Naive thymus-derived CD4-positive, alpha-beta T cell (primary cell): Measurements from ENCODE around the gene KCNK10. TPM values are rescaled to one million over a fixed set of nuclear protein-coding genes. Genes with fewer than 3 reads are reported as not detected.

Source experiments
- ATAC-seq: fragments of 150-1000 bp; cut with Tn5 transposase; 2 replicates; pipeline ENCODE4 v1.10.0; 2021; ENCODE audit warnings: mild to moderate bottlenecking, moderate library complexity
- CTCF ChIA-PET: fragments of 350-600 bp; sonication (Branson Sonifier 250); formaldehyde crosslinking; loops from one replicate; lab custom pipeline; 2021; ENCODE audit warnings: antibody characterized with exemption; lab: Charles Lee
- POLR2A ChIA-PET: fragments of 350-600 bp; sonication (Branson Sonifier 250); formaldehyde crosslinking; loops from one replicate; lab custom pipeline; 2021; ENCODE audit warnings: antibody characterized with exemption, inconsistent platforms; lab: Charles Lee
- DNase-seq, 9 donors: peaks; one replicate each; pipeline versions ENCODE4 v3.0.0 to v3.0.0-alpha.2; 2020 to 2022; ENCODE audit warnings: mixed read lengths in 1 of 9
- H3K27ac ChIP-seq: one replicate; pipeline ENCODE4 v1.7.0; 2013; ENCODE audit warnings: mild to moderate bottlenecking, low read depth, low read length, moderate library complexity
- H3K27me3 ChIP-seq, 2 donors: one replicate each; pipeline ENCODE4 v1.7.0; 2013; ENCODE audit warnings: low read length in 2 of 2, mild to moderate bottlenecking in 2 of 2, moderate library complexity in 2 of 2; ENCODE audit not compliant: control insufficient read depth in 2 of 2, insufficient read depth in 2 of 2
- H3K36me3 ChIP-seq, 3 experiments: 1 replicate in 2 of 3; 2 replicates in 1 of 3; pipeline ENCODE4 v1.7.0; 2013; ENCODE audit warnings: low read length in 3 of 3, mild to moderate bottlenecking in 3 of 3, moderate library complexity in 1 of 3; ENCODE audit not compliant: insufficient read depth in 3 of 3, control insufficient read depth in 2 of 3
- H3K4me1 ChIP-seq, 2 donors: one replicate each; pipeline ENCODE4 v1.7.0; 2013; ENCODE audit warnings: low read length in 2 of 2, mild to moderate bottlenecking in 2 of 2, moderate library complexity in 1 of 2; ENCODE audit not compliant: control insufficient read depth in 2 of 2, insufficient read depth in 2 of 2
- H3K4me3 ChIP-seq: 2 replicates; pipeline ENCODE4 v1.7.0; 2013; ENCODE audit warnings: mild to moderate bottlenecking, low read length
- H3K9me3 ChIP-seq, 3 experiments: 1 replicate in 2 of 3; 2 replicates in 1 of 3; pipeline ENCODE4 v1.7.0; 2013; ENCODE audit warnings: low read length in 3 of 3; ENCODE audit not compliant: control insufficient read depth in 2 of 3
- H3K27ac Mint-ChIP-seq, 9 donors: one replicate each; pipeline ENCODE4 v1.8.0; 2020 to 2022; ENCODE audit warnings: mixed read lengths in 9 of 9, mild to moderate bottlenecking in 8 of 9, moderate library complexity in 5 of 9, inconsistent platforms in 2 of 9
- H3K27me3 Mint-ChIP-seq, 5 donors: one replicate each; pipeline ENCODE4 v1.8.0; 2021 to 2022; ENCODE audit warnings: mixed read lengths in 5 of 5, mild to moderate bottlenecking in 1 of 5
- H3K36me3 Mint-ChIP-seq, 5 donors: one replicate each; pipeline ENCODE4 v1.8.0; 2020 to 2022; ENCODE audit warnings: mixed read lengths in 5 of 5, mild to moderate bottlenecking in 3 of 5, inconsistent platforms in 1 of 5
- H3K4me1 Mint-ChIP-seq, 7 donors: one replicate each; pipeline ENCODE4 v1.8.0; 2020 to 2022; ENCODE audit warnings: mixed read lengths in 7 of 7, mild to moderate bottlenecking in 3 of 7, inconsistent platforms in 1 of 7
- H3K4me3 Mint-ChIP-seq, 10 donors: one replicate each; pipeline ENCODE4 v1.8.0; 2020 to 2022; ENCODE audit warnings: mild to moderate bottlenecking in 10 of 10, mixed read lengths in 10 of 10, moderate library complexity in 6 of 10, inconsistent platforms in 2 of 10
- H3K9me3 Mint-ChIP-seq, 11 donors: one replicate each; pipeline ENCODE4 v1.8.0; 2020 to 2022; ENCODE audit warnings: mixed read lengths in 11 of 11, mild to moderate bottlenecking in 4 of 11, inconsistent platforms in 1 of 11, moderate library complexity in 1 of 11
- intact Hi-C, 2 donors: fragments of 100-400 bp; cut with micrococcal nuclease; formaldehyde crosslinking; loops; one replicate each; pipeline ENCODE4 v1.15.1; 2023
- polyA plus RNA-seq, 2 donors: library from polyadenylated mRNA; unstranded; fragments of 300-500 nt; fragmentation: Illumina TruSeq; gene quantifications; one replicate each; pipeline ENCODE4 v1.2.3, GENCODE V29; 2021
- total RNA-seq, 6 experiments: library from RNA in 5 of 6; stranded (reverse) in 5 of 6; gene quantifications; 1 replicate in 5 of 6; 2 replicates in 1 of 6; pipeline ENCODE4 v1.2.3 and lab custom pipeline; 2021 to 2026

Gene KCNK10
- total and polyA plus RNA-seq, 7 experiments from 2014 or later = 0.10 to 0.21 TPM; not detected in 5

DNA sequence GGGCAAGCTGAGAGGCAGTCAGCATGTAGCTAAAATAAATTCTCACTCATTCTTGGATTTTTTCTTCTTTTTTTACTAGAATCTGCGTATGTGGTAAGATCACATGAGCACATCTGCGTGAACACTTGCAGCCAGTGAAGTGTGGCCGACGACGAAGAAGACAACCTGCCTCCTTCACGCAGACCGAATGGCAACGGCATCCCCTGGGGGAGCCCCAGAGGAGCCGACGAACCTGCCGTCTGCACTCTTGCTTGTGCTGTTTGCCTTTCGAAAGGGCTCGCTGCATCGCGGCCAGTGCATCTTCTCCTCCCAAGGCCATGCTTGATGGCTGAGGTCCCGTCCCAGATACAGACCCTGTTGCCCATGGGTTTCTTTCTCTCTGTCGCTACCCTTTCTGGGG, 113.8 kb downstream of the KCNK10 start:
- Mint-ChIP-seq H3K9me3 (peaks cover 0 to 1% (median 0%) of the 10 kb centered on the region in 11 donors), H3K27ac (no peak overlapping the region), H3K4me3 (no peak overlapping the region), H3K36me3 (no peaks in the 10 kb centered on the region), H3K27me3 (peaks cover 0 to 47% (median 37%) of the 10 kb centered on the region in 5 donors), H3K4me1 (no peaks in the 10 kb centered on the region)
- no peak for ATAC-seq
- no peaks in the 10 kb centered on the region for H3K9me3 ChIP-seq
- POLR2A ChIA-PET = no interaction called here
- intact Hi-C loops = no loop called here
- CTCF ChIA-PET = no interaction called here
- H3K27me3 ChIP-seq = no peaks in the 10 kb centered on the region
- DNase-seq = no peak
- no peaks in the 10 kb centered on the region for H3K36me3 ChIP-seq
- H3K27ac ChIP-seq = no peak overlapping the region
- no peak overlapping the region for H3K4me3 ChIP-seq
- no peaks in the 10 kb centered on the region for H3K4me1 ChIP-seq

DNA sequence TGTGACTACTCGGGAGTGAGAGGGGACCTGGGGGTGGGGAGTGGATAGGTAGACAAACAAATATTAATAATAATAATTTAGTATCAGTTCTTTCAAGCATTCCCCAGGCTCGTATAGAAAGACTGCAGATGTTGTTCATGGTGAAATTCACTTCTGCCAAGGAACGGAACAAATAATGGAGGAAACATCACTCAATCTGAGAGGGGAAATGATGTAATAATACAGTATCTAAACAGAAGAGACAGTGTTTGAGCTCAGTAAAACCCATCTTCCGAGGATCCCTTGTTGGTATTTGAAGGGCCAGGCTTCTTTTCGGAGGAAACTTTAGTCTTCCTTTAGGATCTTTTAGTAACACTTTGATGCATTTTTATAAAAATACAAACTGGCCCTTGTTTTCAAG, 114.2 kb downstream of the KCNK10 start:
- H3K36me3 ChIP-seq = no peaks in the 10 kb centered on the region
- CTCF ChIA-PET = no interaction called here
- Mint-ChIP-seq H3K27ac (no peak overlapping the region), H3K27me3 (peaks cover 0 to 47% (median 39%) of the 10 kb centered on the region in 5 donors), H3K4me3 (no peak overlapping the region), H3K36me3 (no peaks in the 10 kb centered on the region), H3K9me3 (no peaks in the 10 kb centered on the region), H3K4me1 (no peaks in the 10 kb centered on the region)
- H3K4me3 ChIP-seq = no peak overlapping the region
- no peaks in the 10 kb centered on the region for H3K9me3 ChIP-seq
- no peaks in the 10 kb centered on the region for H3K4me1 ChIP-seq
- DNase-seq = no peak
- no peak overlapping the region for H3K27ac ChIP-seq
- ATAC-seq = no peak
- intact Hi-C loops = no loop called here
- no peaks in the 10 kb centered on the region for H3K27me3 ChIP-seq
- POLR2A ChIA-PET = no interaction called here

- POLR2A ChIA-PET = no interaction called here
- Mint-ChIP-seq H3K4me1 (no peaks in the 10 kb centered on the region), H3K36me3 (no peaks in the 10 kb centered on the region), H3K27me3 (peaks cover 0 to 45% (median 37%) of the 10 kb centered on the region in 5 donors), H3K9me3 (no peaks in the 10 kb centered on the region), H3K27ac (no peak overlapping the region), H3K4me3 (no peak overlapping the region)
- intact Hi-C loops = no loop called here
- H3K4me1 ChIP-seq = no peaks in the 10 kb centered on the region
- CTCF ChIA-PET = no interaction called here
- no peak overlapping the region for H3K4me3 ChIP-seq
- H3K27ac ChIP-seq = no peak overlapping the region
- DNase-seq (no peak), ATAC-seq (no peak)
- H3K36me3 ChIP-seq = no peaks in the 10 kb centered on the region
- H3K27me3 ChIP-seq = no peaks in the 10 kb centered on the region
- H3K9me3 ChIP-seq = no peaks in the 10 kb centered on the region
Measured at GRCh38 chr14:88204221-88204620, 118.8 kb downstream of the KCNK10 start.

DNA sequence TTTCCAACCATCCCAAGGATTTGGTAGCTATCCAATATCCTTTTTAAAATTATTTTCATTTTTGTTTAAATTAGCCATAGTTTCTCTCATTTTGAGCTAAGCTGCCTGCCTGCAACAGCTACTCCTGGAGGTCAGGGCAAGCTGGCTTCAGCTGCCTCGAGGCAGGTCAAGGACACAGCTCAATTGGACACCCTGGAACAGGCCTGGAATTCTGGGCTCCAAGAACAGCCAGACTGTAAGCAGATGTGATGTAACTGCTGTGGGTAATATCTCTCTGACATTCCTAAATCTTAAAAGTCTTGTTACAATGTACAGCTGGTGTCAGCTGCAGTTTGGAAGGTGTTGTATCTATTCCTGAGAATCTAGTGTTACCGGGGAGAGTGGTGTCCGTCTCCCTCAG, 119.8 kb downstream of the KCNK10 start:
- Mint-ChIP-seq H3K4me1 (no peaks in the 10 kb centered on the region), H3K4me3 (no peak overlapping the region), H3K36me3 (no peaks in the 10 kb centered on the region), H3K27ac (no peak overlapping the region), H3K9me3 (no peaks in the 10 kb centered on the region), H3K27me3 (peaks cover 0 to 40% (median 34%) of the 10 kb centered on the region in 5 donors)
- ATAC-seq (no peak), DNase-seq (no peak)
- H3K36me3 ChIP-seq = no peaks in the 10 kb centered on the region
- no peaks in the 10 kb centered on the region for H3K4me1 ChIP-seq
- intact Hi-C loops = no loop called here
- H3K27me3 ChIP-seq = no peaks in the 10 kb centered on the region
- ChIA-PET CTCF (no interaction called here), POLR2A (no interaction called here)
- H3K4me3 ChIP-seq = no peak overlapping the region
- no peaks in the 10 kb centered on the region for H3K9me3 ChIP-seq
- H3K27ac ChIP-seq = no peak overlapping the region

- Mint-ChIP-seq H3K27ac (no peak overlapping the region), H3K9me3 (no peaks in the 10 kb centered on the region), H3K27me3 (peaks cover 0 to 43% (median 29%) of the 10 kb centered on the region in 5 donors), H3K4me3 (no peak overlapping the region), H3K4me1 (no peaks in the 10 kb centered on the region), H3K36me3 (no peaks in the 10 kb centered on the region)
- Histone ChIP-seq H3K36me3 (no peaks in the 10 kb centered on the region), H3K9me3 (no peaks in the 10 kb centered on the region), H3K27me3 (no peaks in the 10 kb centered on the region), H3K4me1 (no peaks in the 10 kb centered on the region), H3K4me3 (no peak overlapping the region), H3K27ac (no peak overlapping the region)
- no peak for ATAC-seq
- ChIA-PET CTCF (no interaction called here), POLR2A (no interaction called here)
- intact Hi-C loops = no loop called here
- no peak for DNase-seq
Measured at GRCh38 chr14:88202286-88202685, 120.8 kb downstream of the KCNK10 start.

DNA sequence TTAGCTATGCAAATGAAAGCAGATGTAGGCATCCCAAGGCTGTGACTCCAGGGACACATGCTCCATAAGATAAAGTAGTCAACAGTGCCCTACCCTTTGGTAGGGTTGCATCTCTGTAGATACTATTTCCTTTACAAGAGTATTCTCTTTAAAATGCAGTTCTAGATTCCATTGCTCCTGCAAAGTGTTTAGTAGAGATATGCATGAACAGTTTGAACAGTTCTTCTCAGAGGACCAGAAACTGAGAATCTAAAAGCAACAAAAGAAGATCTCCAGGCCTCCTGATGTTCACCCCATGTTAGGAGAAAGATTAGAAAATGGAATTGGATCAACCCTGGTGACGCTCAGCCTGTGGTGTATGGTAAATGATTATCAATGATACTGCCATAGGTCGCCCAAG, 121.2 kb downstream of the KCNK10 start:
- Histone ChIP-seq H3K4me3 (no peak overlapping the region), H3K36me3 (no peaks in the 10 kb centered on the region), H3K4me1 (no peaks in the 10 kb centered on the region), H3K9me3 (no peaks in the 10 kb centered on the region), H3K27me3 (no peaks in the 10 kb centered on the region), H3K27ac (no peak overlapping the region)
- Mint-ChIP-seq H3K4me1 (no peaks in the 10 kb centered on the region), H3K4me3 (no peak overlapping the region), H3K27me3 (peaks cover 0 to 43% (median 29%) of the 10 kb centered on the region in 5 donors), H3K27ac (no peak overlapping the region), H3K36me3 (no peaks in the 10 kb centered on the region), H3K9me3 (no peaks in the 10 kb centered on the region)
- POLR2A ChIA-PET = no interaction called here
- CTCF ChIA-PET = no interaction called here
- intact Hi-C loops = no loop called here
- ATAC-seq = no peak
- no peak for DNase-seq

GRCh38 chr14:88199882-88200281, 123.2 kb downstream of the KCNK10 start:
- H3K9me3 Mint-ChIP-seq = no peaks in the 10 kb centered on the region
- no peak overlapping the region for H3K27ac Mint-ChIP-seq
- no peak overlapping the region for H3K4me3 ChIP-seq
- no peaks in the 10 kb centered on the region for H3K36me3 Mint-ChIP-seq
- H3K9me3 ChIP-seq = no peaks in the 10 kb centered on the region
- ChIA-PET CTCF (interaction anchor here (0.9 kb wide), 1 partner anchor 11 kb away, joined by 5 read pairs; no protein-coding TSS in a partner anchor), POLR2A (no interaction called here)
- H3K27me3 Mint-ChIP-seq = peaks cover 7 to 46% (median 31%) of the 10 kb centered on the region in 5 donors
- intact Hi-C loops = no loop called here
- DNase-seq = no peak
- no peak for ATAC-seq
- no peak overlapping the region for H3K4me3 Mint-ChIP-seq
- H3K27me3 ChIP-seq = no peaks in the 10 kb centered on the region
- no peaks in the 10 kb centered on the region for H3K4me1 ChIP-seq
- no peaks in the 10 kb centered on the region for H3K36me3 ChIP-seq
- H3K4me1 Mint-ChIP-seq = no peaks in the 10 kb centered on the region
- no peak overlapping the region for H3K27ac ChIP-seq
